CD4-positive, alpha-beta T cell treated with Interferon alpha-2 for 1 hour (primary cell): ENCODE data around the gene TMEM80.
"Not testable (repeated sequence)": the region's sequence is repeated elsewhere in the genome, so short reads cannot be mapped to it uniquely, and the experiment has no call there.

Experiments used
- DNase-seq, 2 donors: peaks; one replicate each; pipeline ENCODE4 v3.0.0-alpha.2; 2020 to 2022

TMEM80 gene

DNA sequence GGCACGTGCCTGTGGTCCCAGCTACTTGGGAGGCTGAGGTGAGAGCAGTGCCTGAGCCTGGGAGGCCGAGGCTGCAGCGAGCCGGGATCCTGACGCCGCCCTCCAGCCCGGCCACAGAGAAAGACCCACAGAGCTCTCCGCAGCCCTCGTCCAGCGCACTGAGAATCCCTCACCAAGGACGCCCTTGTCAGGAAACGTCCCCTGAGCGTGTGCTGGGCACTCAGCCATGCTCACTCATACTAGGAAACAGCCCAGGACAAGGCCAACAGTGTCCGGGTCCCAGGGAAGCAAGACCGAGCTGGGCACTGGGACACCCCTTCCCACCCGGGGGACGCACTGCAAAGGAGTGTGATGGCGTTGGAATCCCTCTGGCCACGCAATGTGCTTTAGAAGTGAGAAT, 15.1 kb upstream of the TMEM80 start:
- DNase-seq, result no peak

DNA sequence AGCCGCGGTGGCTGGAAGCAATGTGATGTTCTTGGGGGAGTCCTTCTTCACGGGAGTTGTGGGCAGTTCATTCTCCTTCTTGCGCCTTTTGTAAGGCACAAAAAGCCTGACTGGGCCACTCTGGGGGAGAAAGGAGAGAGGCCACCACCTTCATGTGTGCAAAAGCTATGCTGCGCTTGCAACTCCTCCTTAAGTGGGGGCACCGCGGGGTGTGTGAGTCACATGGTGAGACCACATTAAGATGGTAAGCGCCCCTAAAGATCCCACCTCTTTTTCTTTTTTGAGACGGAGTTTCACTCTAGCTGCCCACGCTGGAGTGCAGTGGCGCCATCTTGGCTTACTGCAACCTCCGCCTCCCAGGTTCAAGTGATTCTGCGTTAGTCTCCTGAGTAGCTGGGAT, 14.6 kb upstream of the TMEM80 start:
- DNase-seq, result no peak

DNA sequence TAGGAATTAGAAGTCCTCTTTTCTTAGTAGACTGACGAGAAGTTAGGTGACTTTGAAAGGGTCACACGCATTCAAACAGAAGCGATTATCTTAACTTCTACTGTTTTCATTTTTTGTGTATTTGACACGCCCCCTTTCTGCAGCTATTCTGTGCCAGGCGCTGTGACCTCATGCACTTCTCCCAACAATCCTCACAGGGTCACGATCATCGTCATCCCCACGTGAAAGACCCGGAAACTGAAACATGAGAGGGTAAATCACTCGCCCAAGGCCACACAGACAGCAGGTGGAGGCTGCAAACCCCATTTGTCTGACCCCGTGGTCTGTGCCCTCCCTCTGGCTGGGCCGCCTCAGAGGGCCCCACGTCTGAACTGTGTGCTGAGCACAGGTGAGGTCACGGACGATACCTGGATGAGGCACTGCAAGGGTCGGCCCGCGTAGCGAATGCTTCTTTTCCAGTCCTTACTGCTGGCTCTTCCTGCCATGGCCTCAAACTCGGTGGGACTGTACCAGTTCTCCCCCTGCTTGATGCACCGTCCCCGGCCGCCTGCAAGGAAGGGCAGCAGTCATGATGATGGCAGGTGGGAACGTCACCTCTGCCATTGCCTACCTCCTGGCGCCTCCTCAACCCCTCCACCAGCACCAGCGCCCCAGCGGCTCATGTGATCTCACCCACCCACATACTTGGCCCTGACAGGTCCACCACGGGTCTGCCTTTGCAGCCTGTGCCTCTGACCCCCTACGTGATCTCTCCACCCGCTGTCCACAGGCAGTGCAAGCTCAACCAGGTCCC, 9.0 kb upstream of the TMEM80 start:
- no peak for DNase-seq

DNA sequence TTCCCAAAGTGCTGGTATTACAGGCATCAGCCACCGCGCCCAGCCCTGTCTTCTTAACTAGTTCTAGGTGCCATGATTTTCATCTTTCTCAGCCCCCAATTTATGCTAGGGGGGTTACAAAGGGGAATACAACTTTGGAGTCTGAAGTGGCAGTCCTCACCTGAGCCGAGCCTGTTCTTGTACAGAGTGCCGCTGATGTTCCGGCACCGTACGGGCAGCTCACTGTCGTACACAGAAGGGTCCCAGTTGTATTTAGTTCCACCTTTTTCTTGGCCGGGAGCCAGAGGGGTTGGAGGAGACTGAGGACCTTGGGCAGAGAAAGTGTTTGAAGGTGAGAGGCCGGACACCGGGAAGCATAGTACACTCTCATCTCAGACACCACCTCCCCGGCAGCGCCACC, 7.9 kb upstream of the TMEM80 start:
- DNase-seq, result no peak

DNA sequence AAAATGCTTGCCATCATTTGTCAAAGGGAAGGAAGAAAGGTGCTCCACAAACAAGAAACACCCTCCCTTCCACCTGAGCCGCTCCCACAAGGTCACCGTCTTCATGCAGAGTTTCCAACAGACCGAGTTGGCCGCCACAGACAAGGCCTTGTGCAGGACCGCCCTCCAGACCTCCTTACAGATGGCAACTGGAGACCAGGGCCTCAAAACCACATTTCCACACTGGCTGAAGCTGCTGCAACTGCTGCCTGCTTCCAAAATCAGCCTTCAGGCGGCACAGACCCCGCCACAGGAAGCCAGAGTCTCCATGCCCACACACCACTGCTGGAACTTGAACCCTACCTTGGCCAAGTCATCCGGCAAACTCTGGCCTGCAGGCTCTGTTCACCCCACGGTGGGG, 6.9 kb upstream of the TMEM80 start:
- DNase-seq, result no peak

DNA sequence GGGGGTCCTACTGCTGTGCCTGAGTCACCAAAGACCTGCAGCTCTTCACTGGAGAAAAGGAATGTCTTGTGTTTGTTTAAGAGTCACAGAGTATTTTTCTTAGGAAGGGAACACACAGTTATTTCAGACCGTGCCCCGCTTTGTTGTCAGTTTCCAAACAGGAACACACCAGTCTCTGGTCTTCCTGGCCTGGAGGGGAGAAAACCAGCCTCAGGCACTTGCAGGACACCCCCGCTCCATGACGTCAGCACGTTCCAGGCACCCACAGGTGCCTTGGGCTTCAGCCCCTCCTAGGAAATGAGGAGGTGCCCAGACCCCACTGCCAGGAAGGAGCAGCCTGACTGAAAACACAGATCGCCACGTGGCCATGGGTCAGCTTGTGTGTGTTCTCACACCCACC, 6.0 kb upstream of the TMEM80 start:
- DNase-seq, result no peak

DNA sequence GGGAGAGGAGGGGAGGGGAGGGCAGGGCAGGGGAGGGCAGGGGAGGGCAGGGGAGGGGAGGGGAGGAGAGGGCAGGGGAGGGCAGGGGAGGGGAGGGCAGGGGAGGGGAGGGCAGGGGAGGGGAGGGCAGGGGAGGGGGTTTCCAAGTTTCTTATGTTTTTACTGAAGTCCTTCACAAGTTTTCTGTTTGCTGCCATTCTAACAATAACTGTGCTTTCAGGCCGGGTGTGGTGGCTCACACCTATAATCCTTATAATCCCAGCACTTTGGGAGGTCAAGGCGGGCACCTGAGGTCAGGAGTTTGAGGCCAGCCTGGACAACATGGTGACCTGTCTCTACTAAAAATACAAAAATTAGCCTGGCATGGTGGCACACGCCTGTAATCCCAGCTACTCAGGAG, 5.4 kb upstream of the TMEM80 start:
- not testable (repeated sequence) for DNase-seq

DNA sequence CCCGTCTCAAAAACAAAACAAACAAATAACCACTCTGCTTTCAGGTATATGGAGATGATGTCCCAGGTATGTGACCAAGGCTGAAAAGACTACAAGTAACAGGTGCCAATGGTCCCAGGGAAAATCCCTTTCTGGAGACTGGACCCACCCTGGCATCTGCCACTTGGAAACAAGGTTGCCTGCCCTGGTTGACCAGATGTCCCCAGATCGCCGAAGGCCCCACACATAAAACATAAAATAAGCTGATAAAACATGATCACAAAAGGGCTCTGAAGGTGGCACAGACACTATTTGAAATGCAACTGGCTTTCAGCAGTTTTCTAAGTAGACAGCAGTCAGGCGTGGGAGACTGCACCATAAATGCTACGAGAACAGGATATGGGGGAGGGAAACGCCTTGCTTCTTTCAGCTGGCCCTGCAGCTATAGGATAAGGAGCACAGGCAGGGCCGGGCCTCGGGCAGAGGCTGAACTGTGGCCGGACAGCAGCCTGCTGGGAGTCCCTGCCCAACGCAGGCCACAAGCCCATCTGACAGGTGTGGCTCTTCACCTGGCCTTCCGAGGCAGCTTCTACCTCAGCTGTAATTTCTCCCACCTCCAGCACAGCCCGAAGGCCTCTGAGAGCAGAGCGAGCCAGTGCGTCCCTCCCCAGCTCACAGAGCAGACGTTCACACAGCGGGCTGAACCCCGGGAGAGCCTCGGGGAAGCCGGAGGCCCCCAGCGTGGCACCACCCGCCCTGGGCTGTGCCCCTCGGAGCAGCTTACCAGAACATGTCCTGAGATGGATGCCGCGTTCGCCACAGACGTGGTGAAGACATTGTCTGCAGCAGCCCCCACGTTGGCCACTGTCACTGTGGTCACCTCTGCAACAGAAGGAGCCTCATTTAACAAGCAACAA, 4.6 kb upstream of the TMEM80 start:
- DNase-seq, result no peak

DNA sequence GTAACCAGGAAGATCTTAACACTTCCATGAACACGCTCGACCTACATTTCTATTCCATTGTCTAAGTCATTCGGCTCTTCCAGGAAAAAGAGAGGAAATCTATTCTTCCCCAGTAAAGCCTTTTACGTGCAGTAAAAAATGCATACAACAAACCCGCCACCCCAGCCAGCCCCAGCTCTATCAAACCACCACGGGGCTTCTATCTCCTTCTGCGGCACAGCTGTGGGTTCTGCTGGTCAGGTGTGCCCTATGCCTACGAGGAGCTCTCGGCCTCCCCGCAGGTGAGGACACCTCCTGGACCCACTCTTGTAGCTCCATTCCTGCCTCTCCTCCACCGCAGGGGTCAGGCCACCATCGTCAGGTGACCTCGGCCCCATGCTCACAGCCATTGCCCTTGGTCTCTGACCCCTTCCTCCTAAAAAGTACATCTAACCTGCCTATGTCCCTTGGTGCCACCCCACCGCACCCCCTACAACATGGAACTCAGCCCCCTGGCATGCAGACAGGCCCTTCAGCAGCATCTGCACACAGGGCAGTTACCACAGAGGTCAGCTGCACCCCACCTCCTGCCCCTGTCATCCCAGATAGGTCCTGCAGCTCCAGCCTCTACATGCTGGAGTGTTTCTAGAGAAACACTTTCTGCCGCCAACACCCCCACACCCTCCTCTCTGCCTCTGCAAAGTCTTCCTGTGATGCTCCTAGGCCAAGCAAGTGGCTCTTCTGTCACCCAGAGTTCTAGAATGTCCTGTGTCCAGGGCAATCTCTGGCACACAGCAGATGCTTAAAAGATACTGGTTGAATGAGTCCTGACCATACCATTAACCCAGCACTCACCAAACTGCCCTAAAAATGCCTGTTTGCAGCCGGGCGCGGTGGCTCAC, 3.7 kb upstream of the TMEM80 start:
- no peak for DNase-seq

DNA sequence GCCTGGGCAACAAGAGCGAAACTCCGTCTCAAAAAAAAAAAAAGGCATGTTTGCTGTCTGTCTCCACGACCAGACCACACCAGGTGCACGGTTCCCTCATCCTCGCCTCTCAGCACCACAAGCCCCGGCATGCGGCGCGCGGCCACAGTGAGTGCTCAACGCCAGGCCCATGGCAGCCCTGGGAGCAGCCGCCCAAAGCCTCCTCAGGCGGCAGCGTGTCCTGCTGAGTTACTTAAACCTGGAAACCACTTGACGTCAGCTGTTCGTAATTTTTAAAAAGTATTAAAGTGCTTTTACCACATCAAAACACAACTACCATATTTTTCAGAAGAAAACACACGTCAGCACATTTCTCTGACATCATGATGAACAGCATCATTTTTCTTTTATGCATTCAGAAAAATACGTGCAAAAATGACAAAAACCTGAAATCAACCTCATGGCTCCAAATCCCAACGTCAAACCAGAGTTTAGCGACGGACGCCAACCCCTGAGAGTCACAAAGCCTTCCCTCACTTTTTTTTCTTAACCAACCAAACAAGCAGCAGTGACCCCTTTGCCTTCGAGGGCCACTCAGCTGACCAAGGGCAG, 2.7 kb upstream of the TMEM80 start:
- peak; percentile 18 to 77 for DNase-seq

DNA sequence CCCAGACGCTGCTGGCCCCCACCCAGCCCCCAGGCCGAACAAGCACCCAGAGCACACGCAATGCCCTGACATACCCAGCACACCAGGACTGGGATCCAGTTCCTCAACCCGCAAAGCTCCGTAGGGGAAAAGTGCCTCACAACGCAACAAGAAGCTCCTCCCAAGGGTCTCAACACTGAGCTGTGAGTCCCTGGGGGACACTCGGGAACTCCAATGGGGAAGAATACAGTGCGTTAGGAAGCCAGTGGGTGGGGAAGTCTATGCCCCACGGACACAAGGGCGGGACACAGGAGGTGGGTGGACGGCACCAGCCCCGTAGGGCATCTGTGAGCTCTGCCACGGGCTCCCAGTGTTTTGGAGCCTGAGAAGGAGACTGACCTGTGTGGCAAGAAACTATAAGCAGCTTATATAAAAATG, 2.2 kb upstream of the TMEM80 start:
- no peak for DNase-seq

DNA sequence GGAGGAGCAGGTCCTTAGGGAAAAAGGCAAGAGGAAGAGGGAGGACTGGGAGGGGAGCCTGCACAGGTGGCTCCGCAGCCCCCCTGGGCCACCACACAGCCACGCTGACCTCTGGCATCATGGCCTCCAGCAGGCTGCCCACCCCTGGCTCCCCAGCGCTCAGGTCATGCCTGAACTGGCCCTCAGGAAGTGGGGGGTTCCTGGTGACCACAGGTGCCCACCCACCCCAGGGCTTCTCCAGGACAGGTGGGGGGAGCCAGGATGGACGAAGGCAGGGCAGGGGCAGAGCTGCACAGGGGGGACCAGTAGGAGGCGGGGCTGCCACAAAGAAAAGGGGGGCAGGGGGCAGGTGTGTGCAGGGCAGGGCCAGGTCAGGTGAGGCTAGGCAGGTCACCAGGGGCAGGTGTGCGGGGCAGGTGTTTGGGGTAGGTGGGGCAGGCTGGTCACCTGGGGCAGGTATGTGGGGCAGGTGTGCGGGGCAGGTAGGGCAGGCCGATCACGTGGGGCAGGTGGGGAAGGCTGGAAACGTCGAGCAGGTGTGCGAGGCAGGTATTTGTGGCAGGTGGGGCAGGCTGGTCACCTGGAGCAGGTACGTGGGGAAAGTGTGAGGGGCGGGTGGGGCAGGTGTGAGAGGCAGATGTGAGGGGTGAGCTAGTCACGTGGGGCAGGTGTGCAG, 1.6 kb upstream of the TMEM80 start:
- no peak for DNase-seq

DNA sequence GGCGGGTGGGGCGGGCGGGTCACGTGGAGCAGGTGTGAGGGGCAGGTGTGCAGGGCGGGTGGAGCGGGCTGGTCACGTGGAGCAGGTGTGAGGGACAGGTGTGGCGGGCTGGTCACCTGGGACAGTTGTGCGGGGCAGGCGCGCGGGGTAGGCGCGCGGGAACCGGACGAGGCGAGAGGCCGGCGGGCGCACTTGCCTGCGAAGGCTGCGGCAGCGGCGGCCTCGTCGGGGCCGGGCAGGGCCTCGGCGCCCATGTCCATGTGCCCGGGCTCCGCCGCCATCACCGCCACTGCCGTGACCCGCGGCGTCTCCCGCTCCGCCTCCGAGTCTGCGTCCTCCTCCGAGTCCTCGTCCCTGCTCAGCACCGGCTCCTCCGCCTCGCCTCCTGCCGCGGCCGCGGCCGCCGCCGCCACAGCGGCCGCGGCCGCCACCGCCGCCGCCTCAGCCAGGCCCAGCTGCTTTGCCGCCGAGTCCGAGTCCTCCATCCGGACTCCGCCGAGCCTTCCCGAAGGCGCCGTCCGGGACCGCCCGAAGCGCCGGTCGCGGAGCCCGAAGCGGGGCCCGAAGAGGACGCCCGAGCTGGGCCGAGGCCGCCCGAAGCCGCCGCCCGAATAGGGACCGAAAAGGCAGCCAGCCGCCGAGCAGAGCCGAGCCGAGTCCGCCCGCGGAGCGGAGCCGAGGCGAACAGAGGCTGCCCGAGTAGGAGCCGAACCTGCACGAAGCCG, 891 bp upstream of the TMEM80 start, which contains the start of gene DEAF1:
DEAF1 (minus strand) TSS at position 660 of the 725 bp plus-strand sequence; CDS start at position 485, 175 bp downstream.
- DNase-seq, result peak; percentile 99

DNA sequence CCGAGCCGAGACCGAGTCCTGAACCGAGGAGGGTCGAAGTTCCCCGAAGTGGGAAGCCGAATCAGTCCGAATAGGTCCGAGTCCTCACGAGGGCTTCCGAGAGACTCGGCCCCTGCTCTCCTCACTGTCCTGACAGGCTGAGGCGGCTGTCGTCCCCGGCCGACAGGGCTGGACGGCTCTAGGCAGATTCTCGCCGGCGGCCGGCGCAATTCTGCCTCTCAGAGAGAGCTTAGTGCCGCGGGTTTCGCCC, 403 bp upstream of the TMEM80 start:
- no peak for DNase-seq

DNA sequence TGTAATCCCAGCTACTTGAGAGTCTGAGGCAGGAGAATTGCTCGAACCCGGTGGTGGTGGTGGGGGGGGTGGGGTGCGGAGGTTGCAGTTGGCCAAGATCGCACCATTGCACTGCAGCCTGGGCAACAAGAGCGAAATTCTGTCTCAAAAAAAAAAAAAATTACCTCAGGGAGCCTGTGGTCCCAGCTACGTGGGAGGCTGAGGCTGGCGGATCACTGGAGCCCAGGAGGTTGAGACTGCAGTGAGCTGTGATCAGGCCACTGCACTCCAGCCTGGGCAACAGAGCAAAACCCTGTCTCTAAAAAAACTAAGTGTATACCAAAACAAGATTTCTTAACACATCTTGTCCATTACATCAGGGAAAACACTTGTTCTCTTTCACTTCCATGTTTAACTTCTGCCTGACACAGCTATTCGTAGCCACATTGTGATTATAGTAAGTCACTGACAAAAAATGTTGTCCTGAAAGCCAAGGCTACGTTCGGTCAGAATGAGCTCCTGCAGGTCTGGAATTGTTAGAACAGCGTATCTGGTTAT, 1.4 kb downstream of the TMEM80 start:
- DNase-seq, result no peak

DNA sequence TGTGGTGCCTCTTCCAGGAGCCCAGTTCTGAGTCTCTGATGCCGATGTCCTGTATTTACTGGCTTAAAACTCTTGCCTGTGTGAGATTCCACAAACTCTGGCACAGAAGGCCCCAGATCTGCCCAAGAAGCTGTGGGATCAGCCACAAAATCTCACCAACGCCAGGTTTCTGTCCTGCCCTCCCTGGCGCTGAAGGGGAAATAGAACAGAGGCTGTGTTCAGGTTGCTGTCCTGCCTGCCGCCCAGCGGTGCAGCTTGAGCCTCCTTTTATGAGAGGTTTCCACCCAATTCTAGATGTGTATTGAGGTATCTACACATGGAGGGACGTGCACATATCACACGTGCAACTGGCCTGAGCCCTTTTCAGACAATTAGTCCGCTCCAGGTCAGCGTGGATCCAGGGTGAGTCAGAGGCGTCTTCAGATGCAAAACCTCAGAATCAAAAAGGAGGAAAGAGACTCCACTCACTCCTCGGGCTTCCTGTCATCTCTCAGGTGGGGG, 2.2 kb downstream of the TMEM80 start:
- no peak for DNase-seq

DNA sequence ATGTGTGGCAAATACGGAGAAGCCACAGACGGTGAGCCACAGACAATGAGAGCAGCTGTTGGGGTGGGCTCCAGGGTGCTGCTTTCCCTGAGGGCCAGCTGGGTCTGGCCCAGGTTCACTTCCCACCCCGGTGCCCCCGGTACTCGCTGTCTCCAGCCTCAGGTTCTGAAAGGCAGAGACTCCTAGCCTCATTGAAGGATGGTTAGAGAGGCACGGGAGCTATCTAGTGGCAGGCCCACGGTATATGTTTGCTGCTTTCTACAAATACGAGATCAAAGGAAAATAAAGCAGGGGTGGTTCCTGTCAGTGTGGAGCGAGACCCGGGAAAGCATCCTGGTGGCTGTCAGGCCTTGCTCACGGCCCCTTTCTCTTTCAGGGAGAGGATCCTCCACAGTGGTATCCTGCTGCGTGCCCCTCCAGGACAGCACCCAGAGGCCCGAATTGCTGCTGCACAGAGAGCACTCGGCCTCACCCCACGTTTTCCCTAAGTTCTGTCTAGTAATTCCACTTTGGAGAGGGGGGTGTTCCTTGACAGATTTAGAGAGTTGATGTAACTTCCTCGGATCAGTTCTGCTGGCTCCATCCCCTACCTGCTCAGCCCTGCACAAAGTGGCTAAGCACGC, 3.0 kb downstream of the TMEM80 start:
- DNase-seq, result no peak

DNA sequence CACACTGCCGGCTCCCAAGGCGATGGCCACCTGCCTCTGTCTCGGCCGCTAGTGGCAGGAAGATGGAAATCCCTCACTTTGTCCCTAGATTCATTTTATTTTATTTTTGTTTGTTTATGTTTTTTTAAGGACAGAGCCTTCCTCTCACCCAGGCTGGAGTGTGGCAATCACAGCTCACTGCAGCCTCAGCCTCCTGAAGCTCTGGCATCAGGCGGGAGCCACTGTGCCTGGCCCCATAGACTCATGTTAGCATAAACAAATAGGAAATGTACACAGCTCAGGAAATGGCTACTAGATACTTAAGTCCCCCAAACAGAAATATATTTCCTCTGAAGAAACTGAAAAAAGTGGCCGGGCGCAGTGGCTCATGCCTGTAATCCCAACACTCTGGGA, 3.5 kb downstream of the TMEM80 start:
- DNase-seq, result no peak

DNA sequence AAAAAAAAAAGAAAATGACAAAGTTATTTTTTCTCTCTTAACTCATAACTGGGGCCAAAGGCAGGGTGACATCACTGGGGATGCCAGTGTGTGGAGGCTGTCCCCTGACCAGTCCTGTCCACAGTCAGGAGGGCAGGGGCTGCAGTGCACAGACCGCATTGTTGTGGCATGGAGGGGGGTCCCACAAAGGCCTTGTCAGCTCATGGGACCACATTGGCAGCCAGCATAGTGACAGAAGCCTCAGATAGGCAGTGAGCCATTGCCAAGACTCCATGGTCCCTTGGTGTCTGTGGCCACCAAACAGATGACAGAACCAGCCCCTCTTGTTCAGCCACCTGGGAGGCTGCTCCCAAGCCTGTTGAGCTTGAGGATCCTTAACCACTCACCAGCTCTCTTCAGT, 4.1 kb downstream of the TMEM80 start:
- no peak for DNase-seq

DNA sequence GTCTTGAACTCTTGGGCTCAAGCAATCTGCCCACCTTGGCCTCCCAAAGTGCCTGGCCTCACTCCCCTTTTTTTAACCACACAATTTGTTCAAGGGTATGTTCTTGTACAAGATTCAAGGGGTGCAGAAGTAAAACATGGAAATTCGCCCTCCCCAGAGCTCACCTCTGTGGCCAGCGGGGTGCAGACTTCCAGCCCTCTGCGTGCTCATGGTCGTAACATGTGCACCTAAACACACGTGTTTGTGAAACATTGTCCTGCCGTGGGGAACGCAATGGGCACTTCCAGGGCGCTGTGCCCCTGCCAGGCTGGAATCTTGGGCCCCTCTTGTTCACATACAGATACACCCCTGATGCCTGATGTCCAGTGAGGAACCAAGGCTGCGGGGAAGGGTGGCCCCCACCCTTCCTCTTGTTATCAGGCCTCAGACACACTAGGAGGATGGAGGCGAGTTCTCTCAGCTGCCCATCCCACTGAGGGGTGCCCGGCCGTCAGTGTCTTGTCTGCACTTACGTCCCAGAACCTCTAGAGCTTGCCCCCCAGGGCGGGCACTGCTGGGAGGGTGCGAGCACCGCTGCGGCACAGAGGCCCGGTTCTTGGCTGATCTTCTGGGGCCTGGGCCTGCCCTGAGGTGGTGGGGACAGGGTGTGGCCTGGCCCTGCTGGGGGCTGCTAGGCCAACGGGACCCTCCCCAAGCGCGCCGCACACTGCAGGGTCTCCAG, 6.3 kb downstream of the TMEM80 start:
- no peak for DNase-seq
